IPS DF 4.7 (cell line): ENCODE data around the gene DXO.

Experiments
- DNase-seq: peaks from one replicate; pipeline ENCODE4 v3.0.0-alpha.2; 2013; ENCODE audit warnings: low spot score; ENCODE audit errors: extremely low read depth

Gene DXO

DNA sequence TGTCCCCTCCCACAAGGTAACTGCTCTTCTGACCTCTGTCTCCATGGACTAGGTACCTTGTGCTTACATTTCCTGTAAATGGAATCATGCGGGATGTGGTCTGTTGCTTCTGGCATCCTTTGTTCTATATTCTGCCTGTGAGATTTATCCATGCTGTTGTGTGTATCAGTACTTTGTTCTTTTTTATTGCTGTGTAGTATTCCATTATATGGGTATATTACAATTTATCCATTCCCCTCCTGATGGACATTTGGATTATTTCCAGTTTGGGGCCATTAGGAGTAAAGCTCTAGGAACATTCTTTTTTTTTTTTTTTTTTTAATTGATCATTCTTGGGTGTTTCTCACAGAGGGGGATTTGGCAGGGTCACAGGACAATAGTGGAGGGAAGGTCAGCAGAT, 41.0 kb downstream of the DXO start:
- DNase-seq: no peak

DNA sequence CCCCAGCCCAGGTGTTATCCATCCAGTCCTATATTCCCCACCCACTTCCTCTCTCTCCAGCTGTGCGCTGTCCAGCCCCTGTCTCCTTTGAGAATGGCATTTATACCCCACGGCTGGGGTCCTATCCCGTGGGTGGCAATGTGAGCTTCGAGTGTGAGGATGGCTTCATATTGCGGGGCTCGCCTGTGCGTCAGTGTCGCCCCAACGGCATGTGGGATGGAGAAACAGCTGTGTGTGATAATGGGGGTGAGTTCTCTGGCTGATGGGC, 43.3 kb downstream of the DXO start:
- no peak for DNase-seq

DNA sequence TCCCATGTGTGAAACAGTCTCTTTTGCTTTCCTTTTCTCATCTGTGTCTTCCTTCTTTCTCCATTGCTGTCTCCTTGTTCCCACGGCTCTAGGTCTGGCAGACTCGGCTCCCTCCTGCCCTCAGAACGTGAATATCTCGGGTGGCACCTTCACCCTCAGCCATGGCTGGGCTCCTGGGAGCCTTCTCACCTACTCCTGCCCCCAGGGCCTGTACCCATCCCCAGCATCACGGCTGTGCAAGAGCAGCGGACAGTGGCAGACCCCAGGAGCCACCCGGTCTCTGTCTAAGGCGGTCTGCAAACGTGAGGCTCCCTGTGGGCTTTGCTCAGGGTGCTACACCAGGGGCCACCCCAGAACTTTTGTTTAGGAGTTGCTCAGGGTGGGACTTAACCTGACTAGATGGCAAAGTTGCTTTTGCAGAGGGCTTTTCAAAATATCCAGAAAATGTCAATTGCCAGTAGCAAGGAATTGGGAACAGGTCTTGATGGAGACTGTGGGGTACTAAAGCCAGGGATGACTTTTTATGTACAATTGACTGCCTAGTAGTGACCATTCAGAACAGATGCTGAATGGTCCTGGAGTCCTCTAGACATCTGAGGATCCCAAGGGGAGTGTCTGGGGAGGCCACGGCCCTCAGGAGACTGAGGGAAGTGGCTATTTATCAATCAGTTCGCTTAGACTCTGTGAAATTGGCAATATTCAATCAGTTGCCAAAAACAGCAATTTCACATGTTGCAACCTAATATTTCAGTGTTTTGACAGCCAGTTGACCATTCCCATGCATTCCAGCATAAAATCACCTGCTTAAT, 43.9 kb downstream of the DXO start:
- DNase-seq: no peak

DNA sequence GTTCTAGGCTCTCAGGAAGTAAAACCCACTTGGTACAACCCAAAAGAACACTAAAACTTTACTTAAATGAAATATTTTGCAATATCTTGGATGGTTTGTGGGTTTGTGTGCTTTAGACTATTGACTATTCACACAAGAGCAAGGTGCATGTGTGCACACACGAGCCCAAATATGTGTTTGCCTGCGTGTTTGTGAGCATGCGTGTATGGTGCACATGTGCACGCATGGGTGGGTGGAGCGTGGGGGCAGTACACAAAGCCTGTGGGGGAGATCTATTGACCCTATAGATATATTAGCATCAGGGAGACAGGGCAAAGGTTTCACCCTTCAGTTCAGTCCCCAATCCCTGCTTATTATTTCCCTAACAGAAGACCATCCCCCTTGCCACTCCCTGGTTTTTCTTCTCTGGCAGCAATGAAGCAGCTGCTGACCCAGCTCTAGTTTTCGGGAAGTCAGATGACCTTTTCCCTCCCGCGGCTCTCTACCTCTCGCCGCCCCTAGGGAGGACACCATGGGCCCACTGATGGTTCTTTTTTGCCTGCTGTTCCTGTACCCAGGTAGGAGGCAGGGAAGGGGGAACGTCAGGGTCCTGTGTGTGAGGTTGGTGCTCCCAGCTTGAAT, 44.6 kb downstream of the DXO start, which contains the start of gene C2:
Gene C2 (plus strand): TSS at position 476 of the 621 bp plus-strand sequence. CDS start 36 bp downstream, at position 512.
- no peak for DNase-seq

DNA sequence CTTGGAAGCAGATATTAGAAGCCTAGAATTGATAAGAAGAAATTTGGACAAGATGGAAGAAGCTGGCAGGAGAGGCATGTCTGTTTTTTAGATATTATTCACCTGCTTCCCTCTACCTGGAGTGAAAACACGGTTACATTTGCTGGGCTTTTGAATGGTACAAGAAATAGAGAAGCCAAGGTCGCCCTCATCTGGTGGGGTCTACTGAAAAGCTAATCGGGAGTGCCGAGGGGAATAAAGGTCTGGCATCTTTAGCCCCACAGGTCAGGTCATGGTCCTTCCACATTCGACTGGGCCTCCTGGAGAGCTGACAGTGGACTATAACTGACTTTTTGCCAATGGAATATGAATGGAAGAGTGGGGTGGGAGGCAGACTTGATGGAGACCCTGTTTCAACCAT, 49.0 kb downstream of the DXO start:
- DNase-seq: no peak

DNA sequence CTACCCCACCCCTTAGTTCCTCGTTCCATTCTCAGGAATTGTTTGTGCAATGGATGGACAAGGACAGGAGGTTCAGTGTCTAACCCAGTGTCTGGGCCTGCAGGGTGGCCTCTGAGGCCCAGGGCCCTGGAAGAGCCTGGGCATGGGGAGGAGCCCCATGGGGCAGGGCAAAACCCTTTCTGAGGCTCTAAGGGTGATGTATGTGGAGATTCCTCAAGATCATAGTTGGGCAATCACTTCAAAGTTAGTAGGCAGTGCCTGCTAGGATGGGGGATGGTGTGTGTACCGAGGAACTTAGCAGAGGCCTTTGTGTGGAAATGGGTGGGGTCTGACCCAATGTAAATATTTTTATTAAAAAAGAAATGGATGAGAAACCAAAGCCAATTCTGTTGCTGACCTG, 51.1 kb downstream of the DXO start:
- DNase-seq: no peak
